MG63 (cell line): ENCODE results near the gene TLK2. TPM values are rescaled to one million over a fixed set of nuclear protein-coding genes. Genes with fewer than 3 reads are reported as not detected.
"Not testable (repeated sequence)": the region's sequence is repeated elsewhere in the genome, so short reads cannot be mapped to it uniquely, and the experiment has no call there.

Experiments used
- DNase-seq: peaks from one replicate; pipeline ENCODE4 v3.0.0-alpha.2; 2020
- H3K27me3 ChIP-seq: fragments of 250-450 bp; sonication (Bioruptor Pico); 2 replicates; pipeline ENCODE4 v1.5.1; 2020; ENCODE audit warnings: mild to moderate bottlenecking, moderate library complexity
- H3K36me3 ChIP-seq: fragments of 250-450 bp; sonication (Bioruptor Pico); 2 replicates; pipeline ENCODE4 v1.5.1; 2020; ENCODE audit warnings: mild to moderate bottlenecking, moderate library complexity
- H3K4me3 ChIP-seq: fragments of 250-450 bp; sonication (Bioruptor Pico); 2 replicates; pipeline ENCODE4 v1.5.1; 2020; ENCODE audit warnings: mild to moderate bottlenecking, moderate library complexity
- H3K9me3 ChIP-seq: fragments of 250-450 bp; sonication (Bioruptor Pico); 2 replicates; pipeline ENCODE4 v1.5.1; 2020; ENCODE audit warnings: mild to moderate bottlenecking, moderate library complexity
- total RNA-seq: library from RNA; depleted of rRNA; stranded (reverse); fragments of >200 nt; shearing (Covaris generic); gene quantifications from 2 replicates; pipeline ENCODE4 v1.2.3, GENCODE V29; 2014; ENCODE audit warnings: low replicate concordance

TLK2 gene
- total RNA-seq, 1 experiment from 2014 or later = 27.7 TPM

GRCh38 chr17:62525317-62525716, 46.7 kb downstream of the TLK2 start:
- H3K4me3 ChIP-seq, H3K27me3 ChIP-seq, H3K9me3 ChIP-seq, DNase-seq: not testable (repeated sequence)
- peaks cover 41% of the 10 kb centered on the region for H3K36me3 ChIP-seq

GRCh38 chr17:62530936-62531335, 52.3 kb downstream of the TLK2 start:
- not testable (repeated sequence) for DNase-seq, H3K9me3 ChIP-seq, H3K27me3 ChIP-seq, H3K4me3 ChIP-seq
- H3K36me3 ChIP-seq = peaks cover 44% of the 10 kb centered on the region

GRCh38 chr17:62536557-62536956, 57.9 kb downstream of the TLK2 start:
- not testable (repeated sequence) for H3K27me3 ChIP-seq, H3K4me3 ChIP-seq, DNase-seq, H3K9me3 ChIP-seq
- peaks cover 32% of the 10 kb centered on the region for H3K36me3 ChIP-seq

- DNase-seq, H3K27me3 ChIP-seq, H3K4me3 ChIP-seq, H3K9me3 ChIP-seq: not testable (repeated sequence)
- H3K36me3 ChIP-seq = peaks cover 27% of the 10 kb centered on the region
These were observed 62.4 kb downstream of the TLK2 start for GRCh38 chr17:62541073-62541472.

GRCh38 chr17:62543278-62543775, 64.7 kb downstream of the TLK2 start:
- DNase-seq, H3K27me3 ChIP-seq, H3K4me3 ChIP-seq, H3K9me3 ChIP-seq: not testable (repeated sequence)
- H3K36me3 ChIP-seq = peaks cover 20% of the 10 kb centered on the region

GRCh38 chr17:62546066-62546465, 67.4 kb downstream of the TLK2 start:
- not testable (repeated sequence) for DNase-seq, H3K9me3 ChIP-seq, H3K27me3 ChIP-seq, H3K4me3 ChIP-seq
- H3K36me3 ChIP-seq = peaks cover 16% of the 10 kb centered on the region

GRCh38 chr17:62552851-62553659, 74.4 kb downstream of the TLK2 start:
- H3K27me3 ChIP-seq, H3K9me3 ChIP-seq: not testable (repeated sequence)
- Histone ChIP-seq H3K36me3 (peaks cover 22% of the 10 kb centered on the region), H3K4me3 (peak overlapping the region; percentile 20)
- peak; percentile 26 for DNase-seq

GRCh38 chr17:62557532-62557931, 78.9 kb downstream of the TLK2 start:
- peaks cover 45% of the 10 kb centered on the region for H3K36me3 ChIP-seq
- not testable (repeated sequence) for H3K9me3 ChIP-seq, H3K27me3 ChIP-seq, H3K4me3 ChIP-seq, DNase-seq

GRCh38 chr17:62558941-62559340, 80.3 kb downstream of the TLK2 start:
- H3K4me3 ChIP-seq, H3K9me3 ChIP-seq, DNase-seq, H3K27me3 ChIP-seq: not testable (repeated sequence)
- peaks cover 55% of the 10 kb centered on the region for H3K36me3 ChIP-seq

GRCh38 chr17:62560971-62561370, 82.3 kb downstream of the TLK2 start:
- not testable (repeated sequence) for DNase-seq, H3K27me3 ChIP-seq, H3K4me3 ChIP-seq, H3K9me3 ChIP-seq
- H3K36me3 ChIP-seq = peaks cover 61% of the 10 kb centered on the region

GRCh38 chr17:62562656-62563055, 84.0 kb downstream of the TLK2 start:
- DNase-seq = peak; percentile 59
- Histone ChIP-seq H3K27me3 (no peaks in the 10 kb centered on the region), H3K4me3 (no peak overlapping the region), H3K36me3 (peaks cover 65% of the 10 kb centered on the region), H3K9me3 (no peaks in the 10 kb centered on the region; the same call in 1 of the 2 replicates)

GRCh38 chr17:62565817-62566216, 87.2 kb downstream of the TLK2 start:
- no peak overlapping the region for H3K4me3 ChIP-seq

GRCh38 chr17:62566996-62567578, 88.5 kb downstream of the TLK2 start:
- Histone ChIP-seq H3K27me3 (no peaks in the 10 kb centered on the region), H3K9me3 (no peaks in the 10 kb centered on the region), H3K4me3 (no peak overlapping the region), H3K36me3 (peaks cover 52% of the 10 kb centered on the region)
- no peak for DNase-seq

More at GRCh38 chr17:62565817-62566216, 87.2 kb downstream of the TLK2 start:
- DNase-seq = peak; percentile 80
- Histone ChIP-seq H3K9me3 (no peaks in the 10 kb centered on the region; the same call in 1 of the 2 replicates), H3K27me3 (no peaks in the 10 kb centered on the region), H3K36me3 (peaks cover 65% of the 10 kb centered on the region)

GRCh38 chr17:62572488-62572887, 93.9 kb downstream of the TLK2 start:
- no peak for DNase-seq
- Histone ChIP-seq H3K36me3 (peaks cover 51% of the 10 kb centered on the region), H3K27me3 (no peaks in the 10 kb centered on the region), H3K4me3 (no peak overlapping the region), H3K9me3 (no peaks in the 10 kb centered on the region)

- peaks cover 54% of the 10 kb centered on the region for H3K36me3 ChIP-seq
These were observed 94.3 kb downstream of the TLK2 start for GRCh38 chr17:62572888-62573401.

GRCh38 chr17:62573480-62574117, 95.0 kb downstream of the TLK2 start:
- H3K9me3 ChIP-seq = no peaks in the 10 kb centered on the region
- peaks cover 58% of the 10 kb centered on the region for H3K36me3 ChIP-seq
- no peaks in the 10 kb centered on the region for H3K27me3 ChIP-seq
- no peak overlapping the region for H3K4me3 ChIP-seq
- DNase-seq = no peak

More at GRCh38 chr17:62572888-62573401, 94.3 kb downstream of the TLK2 start:
- no peaks in the 10 kb centered on the region for H3K27me3 ChIP-seq
- H3K4me3 ChIP-seq = no peak overlapping the region
- H3K9me3 ChIP-seq = no peaks in the 10 kb centered on the region
- no peak for DNase-seq

- H3K9me3 ChIP-seq = no peaks in the 10 kb centered on the region
- no peak overlapping the region for H3K4me3 ChIP-seq
- peaks cover 63% of the 10 kb centered on the region for H3K36me3 ChIP-seq
- H3K27me3 ChIP-seq = no peaks in the 10 kb centered on the region
- no peak for DNase-seq
These were observed 97.8 kb downstream of the TLK2 start for GRCh38 chr17:62576382-62576781.
